Left lobe of liver (tissue), 2 donors: ENCODE results near the gene KLF13. TPM values are rescaled to one million over a fixed set of nuclear protein-coding genes. Genes with fewer than 3 reads are reported as not detected.

ENCODE experiments used
- ATAC-seq: fragments of 200-7000 bp; cut with Tn5 transposase; one replicate; pipeline ENCODE4 v1.9.1; 2020; ENCODE audit warnings: mild to moderate bottlenecking, moderate library complexity
- DNase-seq: peaks from one replicate; pipeline ENCODE4 v3.0.0-alpha.2; 2020; ENCODE audit warnings: low spot score
- total RNA-seq: library from RNA; stranded (reverse); gene quantifications from one replicate; pipeline ENCODE4 v1.2.1, GENCODE V29; 2021
- donor health status: DM: no; HTN: no; CAD: no; lungs with moderate emphysema.
- donor health status: DM: no; HTN: yes; CAD: no.

The KLF13 gene
- total RNA-seq, 1 donor from 2014 or later, result 91.9 TPM

GRCh38 chr15:31397851-31398661 is 71.4 kb downstream of the KLF13 start:
- ATAC-seq (no peak), DNase-seq (peak; percentile 46)

- ATAC-seq (no peak), DNase-seq (no peak)
Observed at GRCh38 chr15:31398677-31399301, 72.2 kb downstream of the KLF13 start.

GRCh38 chr15:31399544-31400171 is 73.0 kb downstream of the KLF13 start:
- ATAC-seq (no peak), DNase-seq (no peak)

GRCh38 chr15:31400222-31400927 is 73.7 kb downstream of the KLF13 start:
- DNase-seq, result no peak
- ATAC-seq, result no peak

- no peak for DNase-seq
- ATAC-seq, result no peak
Observed at GRCh38 chr15:31401282-31401681, 74.6 kb downstream of the KLF13 start.

- ATAC-seq (no peak), DNase-seq (no peak)
Observed at GRCh38 chr15:31402003-31402402, 75.4 kb downstream of the KLF13 start.

GRCh38 chr15:31402511-31403056 is 75.9 kb downstream of the KLF13 start:
- no peak for DNase-seq
- no peak for ATAC-seq

- ATAC-seq (no peak), DNase-seq (no peak)
Observed at GRCh38 chr15:31403096-31403495, 76.5 kb downstream of the KLF13 start.

- no peak for ATAC-seq
- no peak for DNase-seq
Observed at GRCh38 chr15:31403606-31404005, 77.0 kb downstream of the KLF13 start.

- ATAC-seq (no peak), DNase-seq (no peak)
Observed at GRCh38 chr15:31404345-31404744, 77.7 kb downstream of the KLF13 start.

GRCh38 chr15:31405200-31405920 is 78.7 kb downstream of the KLF13 start:
- no peak for DNase-seq
- ATAC-seq, result no peak

GRCh38 chr15:31407376-31407775 is 80.7 kb downstream of the KLF13 start:
- DNase-seq (no peak), ATAC-seq (no peak)

- ATAC-seq, result no peak
- no peak for DNase-seq
Observed at GRCh38 chr15:31407851-31408250, 81.2 kb downstream of the KLF13 start.

- ATAC-seq (no peak), DNase-seq (no peak)
Observed at GRCh38 chr15:31408724-31409123, 82.1 kb downstream of the KLF13 start.

GRCh38 chr15:31409171-31409570 is 82.5 kb downstream of the KLF13 start:
- ATAC-seq (no peak), DNase-seq (no peak)

- DNase-seq, result no peak
- ATAC-seq, result no peak
Observed at GRCh38 chr15:31412824-31413223, 86.2 kb downstream of the KLF13 start.

GRCh38 chr15:31415201-31415600 is 88.6 kb downstream of the KLF13 start:
- DNase-seq, result no peak
- no peak for ATAC-seq

- ATAC-seq (no peak), DNase-seq (no peak)
Observed at GRCh38 chr15:31419820-31420219, 93.2 kb downstream of the KLF13 start.

- DNase-seq, result no peak
- ATAC-seq, result no peak
Observed at GRCh38 chr15:31427411-31427810, 100.8 kb downstream of the KLF13 start.
